WERI-Rb-1 (cell line): ENCODE results near the gene PKNOX2.

Experiments used
- DNase-seq: peaks from one replicate; pipeline ENCODE4 v3.0.0-alpha.2; 2020
- H3K27ac ChIP-seq: fragments of 250-450 bp; sonication (Bioruptor Pico); 2 replicates; pipeline ENCODE4 v1.5.1; 2020; ENCODE audit warnings: mild to moderate bottlenecking, moderate library complexity
- H3K27me3 ChIP-seq: fragments of 250-450 bp; sonication (Bioruptor Pico); 2 replicates; pipeline ENCODE4 v1.5.1; 2021; ENCODE audit warnings: mild to moderate bottlenecking, low read depth, moderate library complexity; ENCODE audit not compliant: insufficient read depth, severe bottlenecking
- H3K36me3 ChIP-seq: fragments of 250-450 bp; sonication (Bioruptor Pico); 2 replicates; pipeline ENCODE4 v1.5.1; 2020; ENCODE audit warnings: mild to moderate bottlenecking, moderate library complexity
- H3K4me3 ChIP-seq: 2 replicates; pipeline ENCODE4 v1.5.1; 2011; ENCODE audit warnings: low read depth, mild to moderate bottlenecking, control low read depth, low read length
- H3K9me3 ChIP-seq: fragments of 250-450 bp; sonication (Bioruptor Pico); 2 replicates; pipeline ENCODE4 v1.5.1; 2021; ENCODE audit warnings: mild to moderate bottlenecking, moderate library complexity; ENCODE audit not compliant: severe bottlenecking
- TF ChIP-seq, protein P1 (sequence below): IDR thresholded peaks from 2 replicates; pipeline ENCODE4 v1.5.1; 2011; ENCODE audit warnings: low read depth, mild to moderate bottlenecking, control low read depth, inconsistent platforms, low read length

Gene PKNOX2

DNA sequence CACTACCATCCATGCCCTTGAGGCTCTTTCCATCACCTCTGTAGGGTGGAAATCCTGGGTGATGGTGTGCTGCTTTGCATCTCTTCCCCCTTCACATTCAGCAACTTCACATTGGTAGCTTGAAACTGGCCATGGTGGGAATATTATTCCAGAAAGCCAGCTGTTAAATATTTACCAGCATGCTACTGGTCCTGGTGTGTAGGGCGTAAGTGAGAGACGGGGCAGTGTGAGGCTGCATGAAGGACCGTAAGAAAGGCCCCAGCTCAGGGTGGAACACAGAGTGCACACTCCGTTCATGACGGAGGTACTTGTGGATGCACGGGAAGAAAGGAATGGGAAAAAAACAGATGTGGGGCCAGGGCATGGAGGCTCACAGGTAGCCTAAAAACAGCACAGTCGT lies 121.3 kb downstream of the PKNOX2 start:
- H3K27me3 ChIP-seq, result no peaks in the 10 kb centered on the region

DNA sequence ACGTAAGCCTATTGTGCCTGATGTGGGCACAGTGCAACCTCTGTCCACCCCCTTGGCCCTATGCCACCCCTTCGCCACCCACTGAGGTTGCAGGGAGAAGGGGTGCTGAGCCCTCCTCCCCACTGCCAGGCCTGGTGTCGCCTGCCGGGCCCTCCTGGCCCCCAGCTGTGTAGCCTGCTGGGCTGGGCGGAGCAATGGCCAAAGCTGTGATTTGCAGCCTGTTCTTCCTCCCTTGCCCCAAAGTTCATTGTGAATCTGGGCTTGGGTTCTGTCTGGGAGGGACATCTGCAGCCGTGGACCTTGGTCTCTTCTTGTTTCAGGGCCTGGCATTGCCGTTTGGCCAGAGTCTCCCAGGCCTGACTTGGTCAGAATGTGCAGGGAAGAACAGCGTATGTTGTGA lies 121.9 kb downstream of the PKNOX2 start:
- TF ChIP-seq, protein P1, sequence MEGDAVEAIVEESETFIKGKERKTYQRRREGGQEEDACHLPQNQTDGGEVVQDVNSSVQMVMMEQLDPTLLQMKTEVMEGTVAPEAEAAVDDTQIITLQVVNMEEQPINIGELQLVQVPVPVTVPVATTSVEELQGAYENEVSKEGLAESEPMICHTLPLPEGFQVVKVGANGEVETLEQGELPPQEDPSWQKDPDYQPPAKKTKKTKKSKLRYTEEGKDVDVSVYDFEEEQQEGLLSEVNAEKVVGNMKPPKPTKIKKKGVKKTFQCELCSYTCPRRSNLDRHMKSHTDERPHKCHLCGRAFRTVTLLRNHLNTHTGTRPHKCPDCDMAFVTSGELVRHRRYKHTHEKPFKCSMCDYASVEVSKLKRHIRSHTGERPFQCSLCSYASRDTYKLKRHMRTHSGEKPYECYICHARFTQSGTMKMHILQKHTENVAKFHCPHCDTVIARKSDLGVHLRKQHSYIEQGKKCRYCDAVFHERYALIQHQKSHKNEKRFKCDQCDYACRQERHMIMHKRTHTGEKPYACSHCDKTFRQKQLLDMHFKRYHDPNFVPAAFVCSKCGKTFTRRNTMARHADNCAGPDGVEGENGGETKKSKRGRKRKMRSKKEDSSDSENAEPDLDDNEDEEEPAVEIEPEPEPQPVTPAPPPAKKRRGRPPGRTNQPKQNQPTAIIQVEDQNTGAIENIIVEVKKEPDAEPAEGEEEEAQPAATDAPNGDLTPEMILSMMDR, result no peak
- Histone ChIP-seq H3K27ac (peak overlapping the region; percentile 87), H3K4me3 (no peak overlapping the region), H3K36me3 (no peaks in the 10 kb centered on the region), H3K9me3 (no peaks in the 10 kb centered on the region), H3K27me3 (no peaks in the 10 kb centered on the region)
- DNase-seq, result no peak

More for the DNA sequence above, 121.3 kb downstream of the PKNOX2 start:
- no peak for DNase-seq
- H3K27ac ChIP-seq, result no peak overlapping the region
- no peaks in the 10 kb centered on the region for H3K9me3 ChIP-seq
- no peak overlapping the region for H3K4me3 ChIP-seq
- H3K36me3 ChIP-seq, result no peaks in the 10 kb centered on the region
- TF ChIP-seq, protein P1, result no peak

DNA sequence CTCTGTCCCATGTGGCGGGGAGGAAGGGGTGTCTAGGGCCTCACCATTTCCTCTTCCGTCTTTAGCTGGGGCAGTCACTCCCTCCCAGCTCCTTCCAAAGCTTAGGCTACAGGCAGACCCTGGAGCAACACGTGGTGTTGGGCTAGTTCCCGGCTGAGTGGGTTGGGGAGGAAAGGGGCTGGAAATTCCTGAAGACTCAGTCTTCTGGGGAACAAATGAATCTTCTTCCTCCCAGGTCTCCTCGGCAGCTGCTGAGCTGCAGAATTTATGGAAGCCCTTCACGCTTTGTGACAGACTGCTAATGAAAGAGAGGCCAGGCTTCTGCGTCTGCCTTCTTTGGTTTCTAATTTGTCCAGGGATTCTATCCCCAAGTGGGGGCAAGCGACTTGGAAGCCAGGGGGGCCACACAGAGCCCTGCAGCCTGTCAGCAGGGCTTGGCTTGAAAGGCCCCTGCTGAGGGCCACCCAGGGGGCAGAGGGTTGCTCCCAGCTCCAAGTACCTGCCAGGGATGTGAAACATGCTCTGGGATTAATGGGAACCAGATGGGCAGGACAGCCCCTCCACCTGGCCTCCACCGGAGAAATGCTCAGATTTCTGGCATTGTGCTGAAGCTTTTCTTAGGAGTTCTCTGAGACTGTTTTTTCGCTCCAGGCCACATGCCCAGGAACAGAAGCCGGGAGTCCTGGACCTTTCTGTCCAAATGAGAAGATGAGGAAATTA lies 123.1 kb downstream of the PKNOX2 start:
- no peaks in the 10 kb centered on the region for H3K9me3 ChIP-seq
- H3K27me3 ChIP-seq, result no peaks in the 10 kb centered on the region
- peak; percentile 80 for DNase-seq

DNA sequence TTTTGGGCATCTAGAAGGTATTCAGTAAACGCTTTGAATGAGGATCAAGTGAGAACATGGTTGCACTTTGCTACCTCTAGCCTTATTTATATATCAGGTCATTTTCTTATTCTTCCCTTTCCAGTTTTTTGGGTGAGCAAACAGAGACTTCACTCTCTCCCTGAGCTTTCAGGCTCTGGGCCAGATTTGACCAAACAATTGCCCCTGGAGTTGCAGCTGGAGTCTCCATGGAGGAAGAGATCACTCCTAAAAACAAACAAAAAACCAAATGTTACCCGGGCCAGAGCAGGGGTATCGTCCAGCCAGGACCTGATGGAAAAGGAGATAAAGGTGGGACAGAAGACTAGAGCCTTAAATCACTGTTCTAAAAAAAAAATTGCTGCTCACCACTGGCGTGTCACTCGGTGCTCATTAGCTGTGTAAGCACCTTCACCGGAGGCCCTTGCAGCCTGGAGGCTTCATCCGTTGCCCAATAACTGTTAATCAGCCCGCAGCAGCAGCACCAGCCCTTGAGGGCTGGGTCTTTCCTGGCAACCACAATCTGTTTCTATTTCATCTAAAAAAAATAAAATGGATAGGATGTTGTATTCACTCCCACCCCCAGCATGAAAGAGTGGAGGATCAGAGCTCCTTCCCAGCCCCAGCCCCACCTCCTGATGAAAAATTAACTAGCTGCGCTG lies 125.0 kb downstream of the PKNOX2 start:
- no peaks in the 10 kb centered on the region for H3K27me3 ChIP-seq
- H3K4me3 ChIP-seq, result no peak overlapping the region
- no peak overlapping the region for H3K27ac ChIP-seq
- no peak for DNase-seq
- TF ChIP-seq, protein P1, result no peak
- H3K36me3 ChIP-seq, result no peaks in the 10 kb centered on the region
- no peaks in the 10 kb centered on the region for H3K9me3 ChIP-seq

More for the DNA sequence above, 123.1 kb downstream of the PKNOX2 start:
- Histone ChIP-seq H3K27ac (peak overlapping the region; percentile 87), H3K4me3 (no peak overlapping the region), H3K36me3 (no peaks in the 10 kb centered on the region)
- TF ChIP-seq, protein P1, result no peak

DNA sequence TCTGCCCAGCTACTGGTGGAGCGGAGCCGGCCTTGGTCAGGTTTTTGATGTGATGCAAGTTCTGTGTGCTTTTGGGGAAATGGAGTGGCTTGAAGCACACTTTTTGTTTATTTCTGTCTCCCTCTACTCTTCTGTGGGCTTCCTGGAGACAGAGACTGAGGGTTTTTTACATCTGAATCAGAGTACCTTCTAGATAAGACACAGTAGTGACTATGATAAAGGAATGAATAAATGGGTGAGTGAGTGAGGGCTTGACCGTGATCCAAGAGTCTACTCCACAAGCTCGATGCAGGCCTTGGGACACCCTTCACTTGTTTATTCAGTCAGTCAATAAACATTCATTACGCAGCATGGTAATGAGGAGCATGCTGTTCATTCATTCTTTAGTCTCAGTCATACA lies 125.7 kb downstream of the PKNOX2 start:
- Histone ChIP-seq H3K36me3 (no peaks in the 10 kb centered on the region), H3K27ac (no peak overlapping the region), H3K27me3 (no peaks in the 10 kb centered on the region), H3K4me3 (no peak overlapping the region), H3K9me3 (no peaks in the 10 kb centered on the region)
- no peak for DNase-seq
- TF ChIP-seq, protein P1, result no peak
